Measurements from ENCODE around the gene ZNF609.
"Not testable (repeated sequence)": the region's sequence is repeated elsewhere in the genome, so short reads cannot be mapped to it uniquely, and the experiment has no call there.

The ZNF609 gene

GRCh38 chr15:64629063-64629462, 168.7 kb downstream of the ZNF609 start:
- no peak for DNase-seq

GRCh38 chr15:64630396-64631107, 170.2 kb downstream of the ZNF609 start:
- no peak for DNase-seq

GRCh38 chr15:64632639-64633038, 172.3 kb downstream of the ZNF609 start:
- not testable (repeated sequence) for DNase-seq

- DNase-seq, result no peak
These were observed 173.0 kb downstream of the ZNF609 start for GRCh38 chr15:64633332-64633731.

- no peak for DNase-seq
These were observed 173.6 kb downstream of the ZNF609 start for GRCh38 chr15:64634027-64634426.

GRCh38 chr15:64634576-64635498, 174.5 kb downstream of the ZNF609 start:
- peak; percentile 81 for DNase-seq

GRCh38 chr15:64635499-64636495, 175.4 kb downstream of the ZNF609 start:
- peak; percentile 62 for DNase-seq

- peak; percentile 13 for DNase-seq
These were observed 176.2 kb downstream of the ZNF609 start for GRCh38 chr15:64636556-64636955.

GRCh38 chr15:64637412-64637811, 177.0 kb downstream of the ZNF609 start:
- no peak for DNase-seq

- not testable (repeated sequence) for DNase-seq
These were observed 179.4 kb downstream of the ZNF609 start for GRCh38 chr15:64639744-64640143.

GRCh38 chr15:64640146-64640871, 179.9 kb downstream of the ZNF609 start:
- DNase-seq, result no peak

- DNase-seq, result no peak
These were observed 182.5 kb downstream of the ZNF609 start for GRCh38 chr15:64642875-64643274.

- no peak for DNase-seq
These were observed 183.3 kb downstream of the ZNF609 start for GRCh38 chr15:64643685-64644084.

GRCh38 chr15:64644811-64645210, 184.4 kb downstream of the ZNF609 start:
- not testable (repeated sequence) for DNase-seq

- DNase-seq, result no peak
These were observed 185.6 kb downstream of the ZNF609 start for GRCh38 chr15:64645995-64646394.

GRCh38 chr15:64647367-64647766, 187.0 kb downstream of the ZNF609 start:
- DNase-seq, result no peak

- DNase-seq, result no peak
These were observed 190.2 kb downstream of the ZNF609 start for GRCh38 chr15:64650552-64650951.

- no peak for DNase-seq
These were observed 191.3 kb downstream of the ZNF609 start for GRCh38 chr15:64651601-64652191.

GRCh38 chr15:64653757-64654156, 193.4 kb downstream of the ZNF609 start:
- no peak for DNase-seq

GRCh38 chr15:64656508-64656907, 196.1 kb downstream of the ZNF609 start:
- DNase-seq, result no peak

- DNase-seq, result no peak
These were observed 204.8 kb downstream of the ZNF609 start for GRCh38 chr15:64665179-64665578.

Data from eye (tissue), 1 donor.